NCI-H510A (cell line): Measurements from ENCODE around the gene NTM.
A peak's percentile ranks its signal among the peaks of the same experiment; 100 is the strongest.

Source experiments
- DNase-seq: peaks from one replicate; lab custom pipeline; 2025; lab: John Stamatoyannopoulos, UW

The NTM gene

GRCh38 chr11:132075447-132075846, 705.0 kb downstream of the NTM start:
- DNase-seq: no peak

GRCh38 chr11:132077416-132077815, 707.0 kb downstream of the NTM start:
- no peak for DNase-seq

GRCh38 chr11:132078264-132079076, 708.1 kb downstream of the NTM start:
- DNase-seq: no peak

GRCh38 chr11:132080127-132080526, 709.7 kb downstream of the NTM start:
- DNase-seq: no peak

GRCh38 chr11:132082566-132082965, 712.2 kb downstream of the NTM start:
- DNase-seq: no peak

GRCh38 chr11:132084433-132084832, 714.0 kb downstream of the NTM start:
- DNase-seq: no peak

- DNase-seq: no peak
These were observed 716.7 kb downstream of the NTM start for GRCh38 chr11:132087148-132087547.

- DNase-seq: no peak
These were observed 718.1 kb downstream of the NTM start for GRCh38 chr11:132088551-132088950.

GRCh38 chr11:132093536-132094259, 723.3 kb downstream of the NTM start:
- no peak for DNase-seq

GRCh38 chr11:132094598-132094997, 724.2 kb downstream of the NTM start:
- no peak for DNase-seq

- DNase-seq: no peak
These were observed 725.1 kb downstream of the NTM start for GRCh38 chr11:132095230-132096131.

- DNase-seq: no peak
These were observed 725.9 kb downstream of the NTM start for GRCh38 chr11:132096132-132096825.

- no peak for DNase-seq
These were observed 729.3 kb downstream of the NTM start for GRCh38 chr11:132099692-132100091.

GRCh38 chr11:132100583-132100982, 730.2 kb downstream of the NTM start:
- DNase-seq: no peak

- DNase-seq: no peak
These were observed 731.5 kb downstream of the NTM start for GRCh38 chr11:132101881-132102280.

- no peak for DNase-seq
These were observed 732.6 kb downstream of the NTM start for GRCh38 chr11:132103021-132103420.

- DNase-seq: no peak
These were observed 735.9 kb downstream of the NTM start for GRCh38 chr11:132106096-132106982.

- no peak for DNase-seq
These were observed 740.9 kb downstream of the NTM start for GRCh38 chr11:132111316-132111715.

GRCh38 chr11:132111838-132112237, 741.4 kb downstream of the NTM start:
- DNase-seq: no peak

- no peak for DNase-seq
These were observed 742.4 kb downstream of the NTM start for GRCh38 chr11:132112846-132113245.

- DNase-seq: peak; percentile 52
These were observed 743.8 kb downstream of the NTM start for GRCh38 chr11:132114185-132114584.
